ENCODE results near the gene TNFRSF6B.

Gene TNFRSF6B

DNA sequence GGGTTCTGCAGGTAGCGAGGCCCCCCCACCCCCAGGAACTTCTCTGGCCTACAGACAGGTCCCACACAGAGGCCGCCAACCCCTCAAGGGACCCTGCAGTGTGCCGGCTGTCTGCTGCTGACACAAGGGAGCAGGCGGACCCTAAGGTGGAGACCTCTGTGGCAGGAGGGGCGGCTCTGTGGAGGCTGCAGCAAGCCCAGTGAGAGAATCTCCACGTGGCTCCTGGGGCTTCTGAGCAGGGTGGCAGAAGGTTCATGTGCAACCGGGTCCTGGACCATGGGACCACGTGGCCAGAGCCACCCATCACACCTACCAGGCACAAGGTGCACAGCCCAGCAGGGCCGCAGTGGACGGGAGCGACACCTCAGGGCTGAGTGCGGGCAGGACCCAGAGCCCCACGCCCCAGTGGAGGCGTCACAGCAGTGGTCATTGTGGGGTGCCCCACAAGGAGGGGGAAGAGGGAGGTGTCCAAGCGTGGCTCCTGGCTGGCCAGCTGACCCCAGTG lies 7.1 kb downstream of the TNFRSF6B start:
- DNase-seq (ENCODE audit: low read depth): no peak
- TF ChIP-seq, protein P1, sequence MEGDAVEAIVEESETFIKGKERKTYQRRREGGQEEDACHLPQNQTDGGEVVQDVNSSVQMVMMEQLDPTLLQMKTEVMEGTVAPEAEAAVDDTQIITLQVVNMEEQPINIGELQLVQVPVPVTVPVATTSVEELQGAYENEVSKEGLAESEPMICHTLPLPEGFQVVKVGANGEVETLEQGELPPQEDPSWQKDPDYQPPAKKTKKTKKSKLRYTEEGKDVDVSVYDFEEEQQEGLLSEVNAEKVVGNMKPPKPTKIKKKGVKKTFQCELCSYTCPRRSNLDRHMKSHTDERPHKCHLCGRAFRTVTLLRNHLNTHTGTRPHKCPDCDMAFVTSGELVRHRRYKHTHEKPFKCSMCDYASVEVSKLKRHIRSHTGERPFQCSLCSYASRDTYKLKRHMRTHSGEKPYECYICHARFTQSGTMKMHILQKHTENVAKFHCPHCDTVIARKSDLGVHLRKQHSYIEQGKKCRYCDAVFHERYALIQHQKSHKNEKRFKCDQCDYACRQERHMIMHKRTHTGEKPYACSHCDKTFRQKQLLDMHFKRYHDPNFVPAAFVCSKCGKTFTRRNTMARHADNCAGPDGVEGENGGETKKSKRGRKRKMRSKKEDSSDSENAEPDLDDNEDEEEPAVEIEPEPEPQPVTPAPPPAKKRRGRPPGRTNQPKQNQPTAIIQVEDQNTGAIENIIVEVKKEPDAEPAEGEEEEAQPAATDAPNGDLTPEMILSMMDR (IDR thresholded peaks at IDR 0.05; ENCODE audit: control insufficient read depth, extremely low read depth, insufficient read depth): no peak
- H3K4me3 ChIP-seq (ENCODE audit: low read depth, low read length): no peak overlapping the region

GRCh38 chr20:63703976-63704748 lies 7.7 kb downstream of the TNFRSF6B start:
- DNase-seq (ENCODE audit: low read depth): no peak
- TF ChIP-seq, protein P1 (IDR thresholded peaks at IDR 0.05; ENCODE audit: control insufficient read depth, extremely low read depth, insufficient read depth): no peak
- H3K4me3 ChIP-seq (ENCODE audit: low read depth, low read length): no peak overlapping the region

DNA sequence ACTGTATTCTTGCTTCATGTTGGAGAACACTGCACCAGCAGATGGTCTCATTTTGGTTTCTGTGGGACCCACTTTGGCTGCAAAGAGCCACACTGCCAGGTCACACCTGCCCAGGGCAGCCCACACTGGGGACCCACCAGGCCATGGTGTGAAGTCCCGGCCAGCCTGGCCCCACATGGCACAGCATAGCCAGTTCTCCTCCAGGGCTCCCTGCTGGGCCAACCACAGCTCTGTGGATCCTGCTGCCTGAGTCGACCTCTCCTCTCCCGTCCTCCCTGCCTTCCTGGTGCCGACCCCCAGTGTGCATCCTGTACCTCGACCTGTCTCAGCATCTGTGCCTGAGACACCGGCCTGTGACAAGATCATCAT lies 8.3 kb downstream of the TNFRSF6B start:
- TF ChIP-seq, protein P1 (IDR thresholded peaks at IDR 0.05; ENCODE audit: control insufficient read depth, extremely low read depth, insufficient read depth): no peak
- DNase-seq (ENCODE audit: low read depth): no peak
- no peak overlapping the region for H3K4me3 ChIP-seq (ENCODE audit: low read depth, low read length)

DNA sequence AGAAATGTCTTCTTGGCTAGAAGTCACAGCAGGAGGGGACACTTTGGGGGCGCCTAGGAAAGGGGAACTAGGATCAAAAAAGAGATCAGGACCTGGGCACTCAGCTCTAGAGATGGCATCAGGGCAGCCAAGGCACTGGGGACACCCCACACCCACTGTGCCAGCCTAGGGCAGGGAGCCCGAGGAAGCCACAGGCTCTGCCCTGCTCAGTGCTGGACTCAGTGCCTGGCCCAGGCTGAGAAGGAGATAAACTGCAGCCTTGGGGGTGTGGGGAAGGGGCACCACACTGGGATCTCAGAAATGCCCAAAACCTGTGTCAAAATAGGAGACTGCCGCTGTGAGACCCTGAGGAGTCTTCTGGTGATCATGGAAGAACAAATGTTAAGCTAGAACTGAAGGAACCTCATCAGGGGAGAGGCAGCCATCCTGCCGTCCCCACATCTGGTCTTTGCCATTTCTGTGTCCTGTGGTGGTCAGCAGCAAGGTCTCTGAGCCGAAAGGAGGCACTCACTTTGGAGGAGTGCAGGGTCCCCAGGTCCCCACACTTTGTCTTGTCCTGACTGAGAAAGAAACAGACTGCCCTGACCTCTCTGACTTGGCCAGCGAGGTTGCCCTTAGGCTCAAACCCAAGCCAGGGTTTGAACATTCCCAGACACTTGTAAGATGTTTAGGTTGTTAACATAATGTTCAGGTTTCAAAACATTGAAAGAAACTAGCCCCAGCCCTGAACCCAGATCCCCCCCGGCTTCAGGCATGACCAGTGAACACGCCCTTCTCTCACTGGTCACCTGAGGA lies 9.0 kb downstream of the TNFRSF6B start:
- TF ChIP-seq, protein P1 (IDR thresholded peaks at IDR 0.05; ENCODE audit: control insufficient read depth, extremely low read depth, insufficient read depth): no peak
- DNase-seq (ENCODE audit: low read depth): no peak
- H3K4me3 ChIP-seq (ENCODE audit: low read depth, low read length): no peak overlapping the region

DNA sequence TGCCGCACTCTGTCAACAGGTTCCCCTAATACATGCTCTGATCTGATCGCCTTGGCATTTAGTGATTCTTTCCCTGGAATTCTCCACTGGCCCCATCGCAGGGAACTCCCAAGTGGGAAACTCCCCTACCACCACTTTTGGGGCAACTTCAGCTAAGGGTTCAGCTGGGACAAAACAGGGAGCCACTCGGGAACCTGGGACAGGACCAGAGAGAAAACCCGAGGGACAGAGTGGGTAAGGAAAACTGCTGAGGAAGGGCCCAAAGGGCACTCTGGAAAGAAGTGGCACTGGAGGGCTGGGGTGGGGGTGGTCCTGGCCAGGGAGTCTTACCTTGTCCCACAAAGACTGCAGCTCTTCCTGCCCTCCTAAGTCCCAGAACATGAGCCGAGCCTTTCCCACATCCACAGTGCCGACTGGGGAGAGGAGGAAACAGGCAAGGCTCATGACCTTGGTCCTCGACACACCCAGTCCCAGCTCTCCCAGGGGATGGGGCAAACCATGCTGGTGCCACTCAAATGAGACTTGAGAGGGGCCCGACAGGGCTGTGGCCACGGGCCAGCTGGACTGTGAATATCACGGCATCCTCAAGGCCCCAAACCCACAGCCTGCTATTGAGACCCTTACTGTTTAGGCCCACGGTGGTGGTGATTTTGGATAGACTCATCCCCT lies 9.7 kb downstream of the TNFRSF6B start:
- TF ChIP-seq, protein P1 (IDR thresholded peaks at IDR 0.05; ENCODE audit: control insufficient read depth, extremely low read depth, insufficient read depth): no peak
- no peak for DNase-seq (ENCODE audit: low read depth)
- peak overlapping the region; percentile 95 for H3K4me3 ChIP-seq (ENCODE audit: low read depth, low read length)

DNA sequence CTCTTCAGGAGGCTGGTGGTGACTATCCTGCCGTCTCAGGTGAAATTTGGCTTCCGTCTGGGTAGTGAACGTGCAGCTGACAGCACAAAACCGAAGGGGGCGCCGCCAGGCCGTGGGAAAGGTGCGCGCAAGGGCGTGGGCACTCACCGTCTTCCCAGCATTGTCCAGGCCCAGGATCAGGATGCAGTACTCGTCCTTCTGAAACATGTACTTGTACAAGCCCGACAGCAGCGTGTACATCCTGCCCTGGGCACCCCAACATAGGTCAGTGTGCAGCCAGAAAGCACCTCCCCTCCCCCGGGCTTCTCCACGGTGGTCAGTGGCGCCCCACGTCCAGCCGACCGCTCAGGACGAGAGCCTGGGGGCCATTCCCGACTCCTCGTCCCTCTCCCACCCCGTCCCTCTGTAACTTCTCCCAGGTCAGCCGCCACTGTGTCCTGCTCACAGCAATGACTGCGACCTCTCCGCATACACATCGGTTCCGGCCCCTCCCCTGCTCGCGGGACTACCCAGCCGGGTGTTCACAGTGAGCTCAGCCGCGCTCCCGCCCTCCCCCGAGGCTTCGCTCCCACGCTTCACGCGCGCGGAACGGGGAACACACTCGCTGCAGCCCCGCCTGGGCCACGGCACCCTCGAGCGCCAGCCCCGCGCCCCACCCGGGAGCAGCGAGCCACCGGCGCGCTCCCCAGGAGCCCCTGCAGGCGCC lies 10.6 kb downstream of the TNFRSF6B start:
- TF ChIP-seq, protein P1 (IDR thresholded peaks at IDR 0.05; ENCODE audit: control insufficient read depth, extremely low read depth, insufficient read depth): peak; percentile 83
- H3K4me3 ChIP-seq (ENCODE audit: low read depth, low read length): peak overlapping the region; percentile 95
- DNase-seq (ENCODE audit: low read depth): peak; percentile 53
